Measurements from ENCODE around the gene FTO.

The FTO gene

GRCh38 chr16:53908731-53909130, 204.8 kb downstream of the FTO start:
- no peak for DNase-seq

- no peak for DNase-seq
Observed at GRCh38 chr16:53910990-53911389, 207.0 kb downstream of the FTO start.

GRCh38 chr16:53911513-53911912, 207.6 kb downstream of the FTO start:
- DNase-seq: no peak

- DNase-seq: no peak
Observed at GRCh38 chr16:53912155-53912554, 208.2 kb downstream of the FTO start.

GRCh38 chr16:53913099-53913870, 209.3 kb downstream of the FTO start:
- DNase-seq: no peak

GRCh38 chr16:53913920-53914319, 210.0 kb downstream of the FTO start:
- DNase-seq: no peak

GRCh38 chr16:53914736-53915135, 210.8 kb downstream of the FTO start:
- DNase-seq: no peak

GRCh38 chr16:53915452-53916160, 211.7 kb downstream of the FTO start:
- DNase-seq: no peak

GRCh38 chr16:53920988-53921387, 217.0 kb downstream of the FTO start:
- no peak for DNase-seq

- no peak for DNase-seq
Observed at GRCh38 chr16:53922067-53922806, 218.3 kb downstream of the FTO start.

GRCh38 chr16:53922807-53923571, 219.0 kb downstream of the FTO start:
- DNase-seq: no peak

- DNase-seq: no peak
Observed at GRCh38 chr16:53924331-53925106, 220.6 kb downstream of the FTO start.

- DNase-seq: no peak
Observed at GRCh38 chr16:53925107-53925410, 221.1 kb downstream of the FTO start.

GRCh38 chr16:53925526-53925925, 221.6 kb downstream of the FTO start:
- no peak for DNase-seq

- no peak for DNase-seq
Observed at GRCh38 chr16:53926209-53926608, 222.3 kb downstream of the FTO start.

- DNase-seq: no peak
Observed at GRCh38 chr16:53932975-53933374, 229.0 kb downstream of the FTO start.

GRCh38 chr16:53933407-53933806, 229.5 kb downstream of the FTO start:
- no peak for DNase-seq

GRCh38 chr16:53936052-53936451, 232.1 kb downstream of the FTO start:
- no peak for DNase-seq

GRCh38 chr16:53936529-53936928, 232.6 kb downstream of the FTO start:
- DNase-seq: no peak

- DNase-seq: no peak
Observed at GRCh38 chr16:53937161-53937880, 233.4 kb downstream of the FTO start.

- DNase-seq: no peak
Observed at GRCh38 chr16:53944025-53944424, 240.1 kb downstream of the FTO start.

GRCh38 chr16:53945996-53946395, 242.0 kb downstream of the FTO start:
- no peak for DNase-seq
